ENCODE data around the gene KRTAP10-1.

DNA sequence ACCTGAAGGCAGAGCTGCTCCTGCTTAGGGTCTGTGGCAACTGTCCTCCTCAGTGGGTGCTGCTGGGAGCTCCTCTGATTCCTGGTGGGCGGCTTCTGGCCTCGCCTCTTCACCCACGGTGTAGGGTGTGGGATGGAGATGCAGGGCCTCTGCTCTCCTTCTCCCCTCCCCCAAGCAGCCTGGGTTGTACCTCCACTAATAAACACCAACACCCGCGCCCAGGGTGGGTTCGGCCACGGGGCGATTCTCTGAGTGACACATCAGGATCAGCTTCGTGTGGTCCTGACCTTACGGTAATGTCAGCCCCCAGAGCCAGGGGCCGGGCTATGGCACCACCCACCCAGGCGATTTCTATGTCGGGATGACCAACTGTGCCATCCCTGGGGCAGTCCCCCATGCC is 23.7 kb downstream of the KRTAP10-1 start:
- TF ChIP-seq CTCF (conservative IDR thresholded peaks at IDR 0.05 in 1 of 2, IDR thresholded peaks at IDR 0.05 in 1 of 2; ENCODE audit: extremely low read depth in 1 of 2, insufficient read depth in 1 of 2, low read depth in 1 of 2, low read length in 2 of 2) (no peak), EZH2 (IDR thresholded peaks at IDR 0.05; ENCODE audit: borderline replicate concordance, low read length) (no peak)
